B cell (primary cell): Measurements from ENCODE around the gene MYOCD. TPM values are rescaled to one million over a fixed set of nuclear protein-coding genes. Genes with fewer than 3 reads are reported as not detected.

ENCODE experiments used
- ATAC-seq: fragments of 200-7000 bp; cut with Tn5 transposase; one replicate; pipeline ENCODE4 v1.10.0; 2021; ENCODE audit warnings: low read depth, mild to moderate bottlenecking, moderate number of reproducible peaks, moderate library complexity
- CTCF ChIA-PET: fragments of 350-600 bp; sonication (Branson Sonifier 250); formaldehyde crosslinking; loops from one replicate; lab custom pipeline; 2021; ENCODE audit warnings: antibody characterized with exemption, inconsistent platforms; lab: Charles Lee
- POLR2A ChIA-PET: fragments of 350-600 bp; sonication (Branson Sonifier 250); formaldehyde crosslinking; loops from one replicate; lab custom pipeline; 2021; ENCODE audit warnings: antibody characterized with exemption; lab: Charles Lee
- DNase-seq: peaks from one replicate; pipeline ENCODE4 v3.0.0; 2013
- H2AFZ ChIP-seq: 2 replicates; pipeline ENCODE4 v1.6.1; 2012; ENCODE audit warnings: mild to moderate bottlenecking, low read depth, low read length; ENCODE audit not compliant: insufficient read depth, poor library complexity, severe bottlenecking
- H3K27ac ChIP-seq, 2 donors: 1 replicate in 1 of 2; 2 replicates in 1 of 2; pipeline ENCODE4 v1.5.1; 2012 to 2013; ENCODE audit warnings: low read length in 2 of 2, mild to moderate bottlenecking in 2 of 2, moderate library complexity in 1 of 2
- H3K27me3 ChIP-seq, 4 experiments: fragments of 200-600 bp in 1 of 4; sonication (generic) in 1 of 4; replicated peaks in 1 of 4; 1 replicate in 2 of 4; 2 replicates in 2 of 4; pipeline versions ENCODE4 v1.6.1 to v1.7.0; 2013 to 2016; ENCODE audit warnings: low read length in 3 of 4, mild to moderate bottlenecking in 2 of 4, mixed read lengths in 1 of 4, moderate library complexity in 1 of 4; ENCODE audit not compliant: insufficient read depth in 4 of 4, control insufficient read depth in 3 of 4; ENCODE audit errors: control extremely low read depth in 1 of 4
- H3K36me3 ChIP-seq, 2 experiments: replicated peaks in 1 of 2; 1 replicate in 1 of 2; 2 replicates in 1 of 2; pipeline versions ENCODE4 v1.6.1 to v1.7.1; 2013; ENCODE audit warnings: low read length in 1 of 2; ENCODE audit not compliant: insufficient read depth in 2 of 2, control insufficient read depth in 1 of 2; ENCODE audit errors: control extremely low read depth in 1 of 2, extremely low read depth in 1 of 2
- H3K4me1 ChIP-seq, 2 donors: fragments of 200-600 bp in 1 of 2; sonication (generic) in 1 of 2; 1 replicate in 1 of 2; 2 replicates in 1 of 2; pipeline versions ENCODE4 v1.5.1 to v1.6.1; 2013 to 2017; ENCODE audit warnings: low read length in 2 of 2; ENCODE audit not compliant: control insufficient read depth in 2 of 2, insufficient read depth in 2 of 2
- H3K4me2 ChIP-seq: replicated peaks from 2 replicates; pipeline ENCODE3; 2012; ENCODE audit warnings: mild to moderate bottlenecking, low read depth, low read length; ENCODE audit not compliant: poor library complexity, severe bottlenecking
- H3K4me3 ChIP-seq, 5 experiments: fragments of 200-600 bp in 1 of 5; sonication (generic) in 1 of 5; 1 replicate in 3 of 5; 2 replicates in 2 of 5; pipeline versions ENCODE4 v1.5.1 to v1.7.0; 2011 to 2016; ENCODE audit warnings: low read length in 4 of 5, mild to moderate bottlenecking in 4 of 5, low read depth in 2 of 5, control low read depth in 1 of 5, moderate library complexity in 1 of 5; ENCODE audit not compliant: insufficient read depth in 1 of 5; ENCODE audit errors: control extremely low read depth in 1 of 5, extremely low read depth in 1 of 5
- H3K79me2 ChIP-seq: fragments of 200-600 bp; sonication (generic); one replicate; pipeline ENCODE4 v1.6.0; 2016; ENCODE audit warnings: low read length; ENCODE audit not compliant: control insufficient read depth, insufficient read depth
- H3K9ac ChIP-seq: fragments of 200-600 bp; sonication (generic); 2 replicates; pipeline ENCODE4 v1.6.1; 2017; ENCODE audit warnings: mild to moderate bottlenecking, low read length, moderate library complexity
- H3K9me3 ChIP-seq, 3 donors: one replicate each; pipeline versions ENCODE4 v1.6.1 to v1.7.1; 2013; ENCODE audit warnings: low read length in 2 of 3; ENCODE audit not compliant: control insufficient read depth in 2 of 3, insufficient read depth in 1 of 3; ENCODE audit errors: control extremely low read depth in 1 of 3
- H4K20me1 ChIP-seq: 2 replicates; pipeline ENCODE4 v1.6.0; 2012; ENCODE audit warnings: mild to moderate bottlenecking, low read length; ENCODE audit not compliant: insufficient read depth, control insufficient read depth, poor library complexity, severe bottlenecking
- H3K27ac Mint-ChIP-seq: one replicate; pipeline ENCODE4 v1.8.0; 2021; ENCODE audit warnings: mixed read lengths
- H3K27me3 Mint-ChIP-seq: one replicate; pipeline ENCODE4 v1.8.0; 2021; ENCODE audit warnings: mixed read lengths
- H3K4me1 Mint-ChIP-seq: one replicate; pipeline ENCODE4 v1.8.0; 2021; ENCODE audit warnings: mixed read lengths
- H3K4me3 Mint-ChIP-seq: one replicate; pipeline ENCODE4 v1.8.0; 2021; ENCODE audit warnings: mixed read lengths
- H3K9me3 Mint-ChIP-seq: one replicate; pipeline ENCODE4 v1.8.0; 2022; ENCODE audit warnings: mixed read lengths; ENCODE audit not compliant: insufficient read depth
- EZH2 ChIP-seq: IDR thresholded peaks from 2 replicates; pipeline ENCODE4 v1.6.1; 2012; ENCODE audit warnings: borderline replicate concordance, low read depth, mild to moderate bottlenecking, moderate library complexity, low read length; ENCODE audit not compliant: insufficient read depth, poor library complexity, severe bottlenecking
- WGBS: methylation state at CpG from one replicate; pipeline ENCODE4 v1.1.5; 2013; ENCODE audit warnings: missing lambda C conversion rate; ENCODE audit not compliant: insufficient coverage; 5-methylcytosine and 5-hydroxymethylcytosine counted together
- intact Hi-C: fragments of 100-400 bp; cut with micrococcal nuclease; formaldehyde crosslinking; loops from one replicate; pipeline ENCODE4 v1.10.0; 2022
- polyA plus RNA-seq: library from polyadenylated mRNA; depleted of rRNA; stranded (reverse); fragments of >200 nt; gene quantifications from 2 replicates; pipeline ENCODE4 v1.2.3, GENCODE V29; 2012
- total RNA-seq, 2 donors: library from RNA; stranded (reverse); fragments of 120-200 nt in 1 of 2; gene quantifications; 1 replicate in 1 of 2; 2 replicates in 1 of 2; pipeline versions ENCODE4 v1.2.3 to v1.2.4, GENCODE V29; 2013 to 2022
- TF ChIP-seq, protein P1 (sequence below): fragments of 200-600 bp; IDR thresholded peaks from one replicate; pipeline ENCODE4 v1.8.0; 2022; ENCODE audit warnings: antibody characterized with exemption, mild to moderate bottlenecking

MYOCD gene
- total and polyA plus RNA-seq, 2 donors (not counting 1 experiment from before 2014, with no cell fraction given), result 0.32 TPM; not detected in 1

DNA sequence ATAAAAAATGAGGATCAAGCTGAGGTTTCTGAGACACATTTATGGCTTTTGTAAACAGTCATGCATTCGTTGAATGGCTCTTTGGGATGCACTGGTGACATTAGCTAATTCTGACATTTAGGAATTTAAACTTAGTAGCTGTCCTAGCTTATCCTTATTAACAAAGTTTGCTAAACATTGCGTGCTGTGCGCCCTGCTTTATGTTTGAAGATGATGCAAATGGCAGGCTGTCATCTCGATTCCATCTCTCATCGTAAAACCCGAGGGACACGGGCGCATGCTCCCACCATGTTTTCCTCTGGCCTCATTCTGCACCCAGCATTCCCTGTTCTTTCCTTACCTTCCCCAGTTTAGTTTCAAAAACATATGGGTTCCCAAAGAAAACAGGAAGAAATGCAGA is 69.8 kb downstream of the MYOCD start:
- Histone ChIP-seq H4K20me1 (no peaks in the 10 kb centered on the region), H2AFZ (no peak overlapping the region), H3K36me3 (no peaks in the 10 kb centered on the region), H3K27me3 (no peaks in the 10 kb centered on the region), H3K4me2 (no peak overlapping the region), H3K4me3 (no peak overlapping the region), H3K9ac (no peak overlapping the region), H3K27ac (no peak overlapping the region), H3K9me3 (peaks cover 0 to 7% (median 0%) of the 10 kb centered on the region in 3 donors), H3K4me1 (no peaks in the 10 kb centered on the region), H3K79me2 (no peaks in the 10 kb centered on the region)
- intact Hi-C loops, result no loop called here
- TF ChIP-seq, protein P1, sequence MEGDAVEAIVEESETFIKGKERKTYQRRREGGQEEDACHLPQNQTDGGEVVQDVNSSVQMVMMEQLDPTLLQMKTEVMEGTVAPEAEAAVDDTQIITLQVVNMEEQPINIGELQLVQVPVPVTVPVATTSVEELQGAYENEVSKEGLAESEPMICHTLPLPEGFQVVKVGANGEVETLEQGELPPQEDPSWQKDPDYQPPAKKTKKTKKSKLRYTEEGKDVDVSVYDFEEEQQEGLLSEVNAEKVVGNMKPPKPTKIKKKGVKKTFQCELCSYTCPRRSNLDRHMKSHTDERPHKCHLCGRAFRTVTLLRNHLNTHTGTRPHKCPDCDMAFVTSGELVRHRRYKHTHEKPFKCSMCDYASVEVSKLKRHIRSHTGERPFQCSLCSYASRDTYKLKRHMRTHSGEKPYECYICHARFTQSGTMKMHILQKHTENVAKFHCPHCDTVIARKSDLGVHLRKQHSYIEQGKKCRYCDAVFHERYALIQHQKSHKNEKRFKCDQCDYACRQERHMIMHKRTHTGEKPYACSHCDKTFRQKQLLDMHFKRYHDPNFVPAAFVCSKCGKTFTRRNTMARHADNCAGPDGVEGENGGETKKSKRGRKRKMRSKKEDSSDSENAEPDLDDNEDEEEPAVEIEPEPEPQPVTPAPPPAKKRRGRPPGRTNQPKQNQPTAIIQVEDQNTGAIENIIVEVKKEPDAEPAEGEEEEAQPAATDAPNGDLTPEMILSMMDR, result no peak
- no peak for TF ChIP-seq EZH2
- H3K9me3 Mint-ChIP-seq, result no peaks in the 10 kb centered on the region
- peaks cover 5% of the 10 kb centered on the region for H3K27me3 Mint-ChIP-seq
- POLR2A ChIA-PET, result no interaction called here
- DNase-seq (no peak), ATAC-seq (no peak)
- no peak overlapping the region for H3K4me3 Mint-ChIP-seq
- H3K27ac Mint-ChIP-seq, result no peak overlapping the region
- H3K4me1 Mint-ChIP-seq, result no peaks in the 10 kb centered on the region
- 94% methylated on average over 3 of the region's 8 CpGs for WGBS
- CTCF ChIA-PET, result no interaction called here

DNA sequence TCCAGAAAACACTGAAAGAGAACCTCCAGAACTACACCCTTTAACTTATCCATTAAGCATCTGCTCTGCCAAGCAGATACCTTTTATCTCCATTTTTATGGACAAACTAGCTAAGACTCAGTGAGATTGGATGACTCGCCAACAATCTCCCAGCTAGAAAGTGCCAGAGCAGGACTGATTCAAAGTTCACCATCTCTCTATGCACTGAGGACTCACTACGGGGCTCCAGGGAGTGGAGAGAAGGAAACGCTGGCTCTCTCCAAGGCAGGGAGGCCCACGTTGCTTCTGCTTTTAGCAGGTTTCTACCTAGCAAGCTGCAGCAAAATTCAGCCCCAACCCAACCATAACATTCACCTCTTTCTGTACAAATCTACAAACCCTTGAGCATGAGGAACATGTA is 70.8 kb downstream of the MYOCD start:
- Histone ChIP-seq H3K4me1 (no peaks in the 10 kb centered on the region), H3K27me3 (no peaks in the 10 kb centered on the region), H3K9ac (no peak overlapping the region), H3K27ac (no peak overlapping the region), H3K4me2 (no peak overlapping the region), H4K20me1 (no peaks in the 10 kb centered on the region), H3K4me3 (no peak overlapping the region), H3K36me3 (no peaks in the 10 kb centered on the region), H3K9me3 (peaks cover 0 to 3% (median 0%) of the 10 kb centered on the region in 3 donors), H2AFZ (no peak overlapping the region), H3K79me2 (no peaks in the 10 kb centered on the region)
- ATAC-seq (no peak), DNase-seq (no peak)
- POLR2A ChIA-PET, result no interaction called here
- intact Hi-C loops, result no loop called here
- Mint-ChIP-seq H3K27me3 (peaks cover 5% of the 10 kb centered on the region), H3K4me3 (no peak overlapping the region), H3K4me1 (no peaks in the 10 kb centered on the region), H3K27ac (no peak overlapping the region), H3K9me3 (no peaks in the 10 kb centered on the region)
- TF ChIP-seq, protein P1, result no peak
- no peak for TF ChIP-seq EZH2
- WGBS, result 89% methylated on average over 1 of the region's 4 CpGs
- CTCF ChIA-PET, result no interaction called here
